Neural cell (in vitro differentiated cells): Measurements from ENCODE around the gene SAMD4B. TPM values are rescaled to one million over a fixed set of nuclear protein-coding genes. Genes with fewer than 3 reads are reported as not detected.

Experiments used
- H2AFZ ChIP-seq: fragments of 200-600, 300-800 bp; sonication (generic), shearing (Covaris generic); 2 replicates; pipeline ENCODE4 v1.6.0; 2014; ENCODE audit warnings: low read depth, mild to moderate bottlenecking, antibody characterized with exemption, low read length, moderate library complexity
- H3F3A ChIP-seq: fragments of 200-600 bp; shearing (Covaris generic); 2 replicates; pipeline ENCODE4 v1.6.1; 2016; ENCODE audit warnings: mild to moderate bottlenecking, moderate library complexity, mixed read lengths, antibody characterized with exemption, low read length; ENCODE audit not compliant: insufficient read depth, poor library complexity, severe bottlenecking
- H3K27ac ChIP-seq: fragments of 200-600, 300-800 bp; sonication (generic), shearing (Covaris generic); 2 replicates; pipeline ENCODE4 v1.5.1; 2014; ENCODE audit warnings: mild to moderate bottlenecking, low read length, moderate library complexity
- H3K27me3 ChIP-seq: fragments of 300-800, 200-600 bp; sonication (generic), shearing (Covaris generic); 2 replicates; pipeline ENCODE4 v1.6.0; 2014; ENCODE audit warnings: mild to moderate bottlenecking, low read depth, low read length, moderate library complexity; ENCODE audit not compliant: insufficient read depth
- H3K36me3 ChIP-seq: fragments of 300-800, 200-600 bp; sonication (generic), shearing (Covaris generic); 2 replicates; pipeline ENCODE4 v1.5.1; 2014; ENCODE audit warnings: mild to moderate bottlenecking, antibody characterized with exemption, low read length, moderate library complexity; ENCODE audit not compliant: insufficient read depth
- H3K4me2 ChIP-seq: fragments of 300-800, 200-600 bp; sonication (generic), shearing (Covaris generic); 2 replicates; pipeline ENCODE4 v1.6.0; 2014; ENCODE audit warnings: mild to moderate bottlenecking, low read length
- H3K4me3 ChIP-seq: fragments of 300-800, 200-600 bp; sonication (generic), shearing (Covaris generic); 2 replicates; pipeline ENCODE4 v1.5.1; 2014; ENCODE audit warnings: mild to moderate bottlenecking, low read length, moderate library complexity
- H3K79me2 ChIP-seq: fragments of 200-600 bp; shearing (Covaris generic); replicated peaks from 2 replicates; pipeline ENCODE4 v1.6.0; 2014; ENCODE audit warnings: mild to moderate bottlenecking, low read length, moderate library complexity; ENCODE audit not compliant: insufficient read depth
- H3K9ac ChIP-seq: fragments of 300-800, 200-600 bp; sonication (generic), shearing (Covaris generic); 2 replicates; pipeline ENCODE4 v1.6.1; 2016; ENCODE audit warnings: mild to moderate bottlenecking, low read length, mixed read lengths
- H3K9me2 ChIP-seq: fragments of 200-600 bp; shearing (Covaris generic); 2 replicates; pipeline ENCODE4 v1.6.1; 2016; ENCODE audit warnings: mild to moderate bottlenecking, low read length, mixed read lengths; ENCODE audit not compliant: insufficient read depth
- H3K9me3 ChIP-seq: fragments of 200-600, 300-800 bp; sonication (generic), shearing (Covaris generic); 2 replicates; pipeline ENCODE4 v1.6.1; 2016; ENCODE audit warnings: mild to moderate bottlenecking, mixed run types, low read length, moderate library complexity, mixed read lengths
- H4K20me1 ChIP-seq: fragments of 200-600 bp; shearing (Covaris generic); 2 replicates; pipeline ENCODE4 v1.6.1; 2016; ENCODE audit warnings: mild to moderate bottlenecking, mixed run types; ENCODE audit not compliant: insufficient read depth
- CTCF ChIP-seq: fragments of 450-650 bp; IDR thresholded peaks from 2 replicates; pipeline ENCODE4 v1.5.1; 2014; ENCODE audit warnings: antibody characterized with exemption, mild to moderate bottlenecking, moderate library complexity; ENCODE audit not compliant: poor library complexity, severe bottlenecking
- EP300 ChIP-seq: fragments of 450-650 bp; conservative IDR thresholded peaks from 2 replicates; pipeline ENCODE4 v1.6.1; 2014; ENCODE audit warnings: antibody characterized with exemption, mild to moderate bottlenecking, moderate library complexity; ENCODE audit not compliant: poor library complexity, severe bottlenecking
- EZH2 ChIP-seq: fragments of 200-600, 300-800 bp; shearing (Covaris generic), sonication (generic); IDR thresholded peaks from 2 replicates; pipeline ENCODE4 v1.6.1; 2014; ENCODE audit warnings: antibody characterized with exemption, low read length, borderline replicate concordance, mild to moderate bottlenecking; ENCODE audit not compliant: insufficient read depth, poor library complexity, severe bottlenecking
- MXI1 ChIP-seq: fragments of 450-650 bp; conservative IDR thresholded peaks from 2 replicates; pipeline ENCODE4 v1.6.1; 2014; ENCODE audit warnings: antibody characterized with exemption, mild to moderate bottlenecking; ENCODE audit not compliant: poor library complexity, severe bottlenecking
- POLR2AphosphoS5 ChIP-seq: IDR thresholded peaks from 2 replicates; pipeline ENCODE4 v1.6.1; 2012
- RAD21 ChIP-seq: fragments of 450-650 bp; conservative IDR thresholded peaks from 2 replicates; pipeline ENCODE4 v1.6.1; 2014; ENCODE audit warnings: antibody characterized with exemption, mild to moderate bottlenecking, moderate library complexity
- SMC3 ChIP-seq: fragments of 450-650 bp; conservative IDR thresholded peaks from 2 replicates; pipeline ENCODE4 v1.6.1; 2014; ENCODE audit warnings: antibody characterized with exemption, mild to moderate bottlenecking, moderate library complexity; ENCODE audit not compliant: poor library complexity
- TAF1 ChIP-seq: IDR thresholded peaks from 2 replicates; pipeline ENCODE4 v1.6.1; 2012; ENCODE audit warnings: low read depth
- polyA plus RNA-seq: library from polyadenylated mRNA; depleted of rRNA; stranded (reverse); fragments of >200 nt; gene quantifications from 2 replicates; pipeline ENCODE4 v1.2.3, GENCODE V29; 2014
- TF ChIP-seq, protein P1 (sequence below): IDR thresholded peaks from 2 replicates; pipeline ENCODE4 v1.6.1; 2012; ENCODE audit warnings: borderline replicate concordance

Gene SAMD4B
- polyA plus RNA-seq, 1 donor from 2014 or later: 19.3 TPM

- Histone ChIP-seq H3K36me3 (no peaks in the 10 kb centered on the region), H2AFZ (no peak overlapping the region), H3K9me2 (no peaks in the 10 kb centered on the region), H3K9ac (no peak overlapping the region), H3K4me3 (no peak overlapping the region), H3K27me3 (no peaks in the 10 kb centered on the region), H3F3A (no peaks in the 10 kb centered on the region), H3K27ac (no peak overlapping the region), H3K4me2 (no peak overlapping the region), H4K20me1 (no peaks in the 10 kb centered on the region), H3K79me2 (no peaks in the 10 kb centered on the region), H3K9me3 (no peaks in the 10 kb centered on the region)
- TF ChIP-seq EP300: no peak
- TF ChIP-seq CTCF: no peak
- no peak for TF ChIP-seq MXI1
- TF ChIP-seq, protein P1, sequence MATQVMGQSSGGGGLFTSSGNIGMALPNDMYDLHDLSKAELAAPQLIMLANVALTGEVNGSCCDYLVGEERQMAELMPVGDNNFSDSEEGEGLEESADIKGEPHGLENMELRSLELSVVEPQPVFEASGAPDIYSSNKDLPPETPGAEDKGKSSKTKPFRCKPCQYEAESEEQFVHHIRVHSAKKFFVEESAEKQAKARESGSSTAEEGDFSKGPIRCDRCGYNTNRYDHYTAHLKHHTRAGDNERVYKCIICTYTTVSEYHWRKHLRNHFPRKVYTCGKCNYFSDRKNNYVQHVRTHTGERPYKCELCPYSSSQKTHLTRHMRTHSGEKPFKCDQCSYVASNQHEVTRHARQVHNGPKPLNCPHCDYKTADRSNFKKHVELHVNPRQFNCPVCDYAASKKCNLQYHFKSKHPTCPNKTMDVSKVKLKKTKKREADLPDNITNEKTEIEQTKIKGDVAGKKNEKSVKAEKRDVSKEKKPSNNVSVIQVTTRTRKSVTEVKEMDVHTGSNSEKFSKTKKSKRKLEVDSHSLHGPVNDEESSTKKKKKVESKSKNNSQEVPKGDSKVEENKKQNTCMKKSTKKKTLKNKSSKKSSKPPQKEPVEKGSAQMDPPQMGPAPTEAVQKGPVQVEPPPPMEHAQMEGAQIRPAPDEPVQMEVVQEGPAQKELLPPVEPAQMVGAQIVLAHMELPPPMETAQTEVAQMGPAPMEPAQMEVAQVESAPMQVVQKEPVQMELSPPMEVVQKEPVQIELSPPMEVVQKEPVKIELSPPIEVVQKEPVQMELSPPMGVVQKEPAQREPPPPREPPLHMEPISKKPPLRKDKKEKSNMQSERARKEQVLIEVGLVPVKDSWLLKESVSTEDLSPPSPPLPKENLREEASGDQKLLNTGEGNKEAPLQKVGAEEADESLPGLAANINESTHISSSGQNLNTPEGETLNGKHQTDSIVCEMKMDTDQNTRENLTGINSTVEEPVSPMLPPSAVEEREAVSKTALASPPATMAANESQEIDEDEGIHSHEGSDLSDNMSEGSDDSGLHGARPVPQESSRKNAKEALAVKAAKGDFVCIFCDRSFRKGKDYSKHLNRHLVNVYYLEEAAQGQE: no peak
- TF ChIP-seq SMC3: no peak
- TF ChIP-seq POLR2AphosphoS5: no peak
- no peak for TF ChIP-seq EZH2
- TF ChIP-seq TAF1: no peak
- TF ChIP-seq RAD21: no peak
Observed at GRCh38 chr19:39381910-39382611, 39.8 kb downstream of the SAMD4B start.

DNA sequence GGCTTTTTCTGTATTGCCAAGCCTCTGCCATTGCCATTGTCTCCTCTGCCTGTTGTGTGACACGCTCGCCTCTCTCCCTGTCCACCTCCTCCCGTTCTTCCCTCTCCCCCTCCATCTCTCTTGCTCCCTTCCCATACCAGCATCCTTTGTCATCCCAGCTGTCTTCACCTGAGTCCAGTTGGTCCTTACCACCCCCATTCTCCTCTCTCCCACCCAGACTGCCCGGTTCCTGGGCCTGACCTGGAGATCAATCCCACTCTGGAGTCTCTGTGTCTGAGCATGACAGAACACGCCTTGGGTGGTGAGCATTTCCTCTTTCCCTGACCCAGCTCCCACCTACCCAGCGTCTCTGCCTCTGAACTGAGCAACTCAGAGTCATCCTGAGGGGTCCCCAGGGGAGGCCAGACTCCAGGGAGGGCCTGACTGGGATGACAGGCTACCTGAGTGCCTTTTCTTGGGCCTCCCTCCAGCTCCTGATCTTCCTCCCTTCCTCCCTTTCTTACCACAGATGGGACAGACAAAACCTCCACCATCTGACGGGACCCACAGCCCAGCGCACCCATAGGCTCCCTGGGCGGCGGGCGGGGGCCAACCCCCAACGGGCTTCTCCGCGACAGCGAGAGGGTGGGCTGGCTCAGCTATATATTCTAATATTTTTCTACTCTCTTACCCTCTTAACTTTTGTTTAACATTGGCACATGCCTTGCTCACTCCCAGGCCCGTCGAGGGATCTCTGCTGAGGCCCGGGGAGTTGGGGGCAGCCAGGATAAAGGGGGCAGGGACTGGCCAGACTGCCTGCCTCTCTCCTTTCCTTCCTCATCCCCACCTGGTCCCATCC is 41.0 kb downstream of the SAMD4B start:
- no peaks in the 10 kb centered on the region for H3K9me2 ChIP-seq
- H3K4me3 ChIP-seq: no peak overlapping the region
- no peak for TF ChIP-seq EP300
- TF ChIP-seq MXI1: no peak
- TF ChIP-seq EZH2: no peak
- no peak for TF ChIP-seq SMC3
- TF ChIP-seq POLR2AphosphoS5: no peak
- no peak for TF ChIP-seq RAD21
- no peak for TF ChIP-seq TAF1
- TF ChIP-seq CTCF: no peak
- TF ChIP-seq, protein P1: no peak
- no peaks in the 10 kb centered on the region for H3F3A ChIP-seq
- no peak overlapping the region for H2AFZ ChIP-seq
- no peaks in the 10 kb centered on the region for H3K9me3 ChIP-seq
- no peaks in the 10 kb centered on the region for H4K20me1 ChIP-seq
- no peak overlapping the region for H3K27ac ChIP-seq
- H3K36me3 ChIP-seq: no peaks in the 10 kb centered on the region
- H3K79me2 ChIP-seq: no peaks in the 10 kb centered on the region
- no peaks in the 10 kb centered on the region for H3K27me3 ChIP-seq
- no peak overlapping the region for H3K4me2 ChIP-seq
- H3K9ac ChIP-seq: no peak overlapping the region
